T-helper 9 cell (primary cell): ENCODE results near the gene PPP6R2.
"Not testable (repeated sequence)": the region's sequence is repeated elsewhere in the genome, so short reads cannot be mapped to it uniquely, and the experiment has no call there.

Experiments
- DNase-seq: peaks from one replicate; pipeline ENCODE4 v3.0.0-alpha.2; 2020

Gene PPP6R2

DNA sequence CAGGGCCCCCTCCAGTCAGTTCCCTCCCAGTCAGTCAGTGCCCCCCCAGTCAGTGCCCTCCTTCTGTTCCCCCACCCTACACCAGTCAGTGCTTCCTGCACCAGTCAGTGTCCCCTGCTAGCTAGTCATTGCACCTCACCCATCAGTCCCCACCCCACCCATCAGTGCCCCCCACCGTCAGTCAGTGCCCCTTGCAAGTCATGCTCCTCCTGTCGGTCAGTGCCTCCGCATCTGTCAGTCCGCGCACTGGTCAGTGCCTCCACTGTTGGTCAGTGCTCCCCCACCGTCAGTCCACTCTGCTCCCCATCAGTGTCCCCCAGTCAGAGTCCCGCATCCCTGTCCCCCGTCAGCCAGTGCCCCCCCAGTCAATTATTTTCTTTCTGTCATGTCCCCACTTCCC, 3.3 kb downstream of the PPP6R2 start:
- DNase-seq: no peak

- DNase-seq: no peak
Observed at GRCh38 chr22:50347157-50347556, 4.0 kb downstream of the PPP6R2 start.

GRCh38 chr22:50348058-50348457, 4.9 kb downstream of the PPP6R2 start:
- no peak for DNase-seq

GRCh38 chr22:50356186-50356585, 13.1 kb downstream of the PPP6R2 start:
- no peak for DNase-seq

DNA sequence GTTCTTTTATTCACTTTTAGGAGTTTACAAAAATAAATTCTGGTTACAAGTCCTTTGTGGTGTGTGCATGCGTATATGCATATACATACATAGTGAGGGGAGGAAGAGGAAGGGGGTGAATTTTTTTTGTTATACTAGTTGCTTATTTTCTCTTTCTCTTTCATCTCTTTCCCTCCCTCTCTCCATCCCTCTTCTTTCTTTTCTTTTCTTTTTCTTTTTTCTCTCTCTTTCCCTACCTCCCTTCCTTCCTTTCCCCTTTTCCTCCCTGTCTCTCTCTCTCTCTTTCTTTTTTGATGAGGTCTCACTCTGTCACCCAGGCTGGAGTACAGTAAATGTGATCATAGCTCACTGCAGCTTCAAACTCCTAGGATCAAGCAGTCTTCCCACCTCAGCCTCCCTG, 14.1 kb downstream of the PPP6R2 start:
- DNase-seq: no peak

- DNase-seq: no peak
Observed at GRCh38 chr22:50357756-50358155, 14.6 kb downstream of the PPP6R2 start.

GRCh38 chr22:50360578-50360977, 17.5 kb downstream of the PPP6R2 start:
- no peak for DNase-seq

- no peak for DNase-seq
Observed at GRCh38 chr22:50361222-50361621, 18.1 kb downstream of the PPP6R2 start.

- DNase-seq: no peak
Observed at GRCh38 chr22:50361688-50362087, 18.6 kb downstream of the PPP6R2 start.

DNA sequence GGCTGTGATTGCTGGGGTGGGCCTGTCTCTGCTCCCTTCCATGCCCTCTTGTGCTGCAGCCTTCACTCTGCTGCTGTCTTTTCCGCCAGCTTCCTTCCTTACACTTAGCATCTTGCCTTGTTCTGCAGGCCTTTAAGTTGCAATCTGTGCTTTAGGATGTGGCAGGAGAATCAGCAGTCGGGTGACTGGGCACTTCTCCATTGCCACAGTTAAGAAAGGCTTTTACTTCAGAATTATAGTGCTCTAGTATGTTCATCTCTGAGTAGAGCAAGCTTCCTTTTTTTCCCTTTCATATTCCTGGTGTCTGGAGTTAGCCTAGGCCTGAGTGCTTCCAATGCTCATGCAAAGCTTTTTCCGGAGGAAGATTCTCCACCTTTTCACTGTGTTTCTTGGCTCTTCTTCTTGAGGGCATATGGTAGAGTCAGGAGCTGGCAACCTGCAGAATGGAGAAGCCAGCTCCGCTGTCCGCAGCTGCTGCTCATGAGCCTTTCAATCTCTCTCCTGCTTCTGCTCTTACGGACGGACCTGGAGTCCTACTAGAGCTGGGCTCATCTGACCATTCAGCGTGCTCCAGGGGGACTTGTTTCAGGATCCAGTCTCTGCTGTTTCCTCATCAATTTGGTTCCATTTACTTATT, 20.2 kb downstream of the PPP6R2 start:
- DNase-seq: no peak

DNA sequence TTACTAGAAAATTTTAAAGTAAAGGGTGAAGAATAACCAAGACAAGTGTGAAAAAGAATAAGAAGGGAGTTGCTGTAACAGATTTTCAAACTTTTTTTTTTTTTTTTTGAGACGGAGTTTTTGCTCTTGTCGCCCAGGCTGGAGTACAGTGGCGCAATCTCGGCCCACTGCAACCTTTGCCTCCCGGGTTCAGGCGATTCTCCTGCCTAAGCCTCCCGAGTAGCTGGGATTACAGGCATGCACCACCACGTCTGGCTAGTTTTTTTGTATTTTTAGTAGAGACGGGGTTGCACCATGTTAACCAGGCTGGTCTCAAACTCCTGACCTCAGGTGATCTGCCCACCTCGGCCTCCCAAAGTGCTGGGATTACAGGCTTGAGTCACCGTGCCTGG, 20.7 kb downstream of the PPP6R2 start:
- not testable (repeated sequence) for DNase-seq

- DNase-seq: no peak
Observed at GRCh38 chr22:50367778-50368500, 24.8 kb downstream of the PPP6R2 start.

DNA sequence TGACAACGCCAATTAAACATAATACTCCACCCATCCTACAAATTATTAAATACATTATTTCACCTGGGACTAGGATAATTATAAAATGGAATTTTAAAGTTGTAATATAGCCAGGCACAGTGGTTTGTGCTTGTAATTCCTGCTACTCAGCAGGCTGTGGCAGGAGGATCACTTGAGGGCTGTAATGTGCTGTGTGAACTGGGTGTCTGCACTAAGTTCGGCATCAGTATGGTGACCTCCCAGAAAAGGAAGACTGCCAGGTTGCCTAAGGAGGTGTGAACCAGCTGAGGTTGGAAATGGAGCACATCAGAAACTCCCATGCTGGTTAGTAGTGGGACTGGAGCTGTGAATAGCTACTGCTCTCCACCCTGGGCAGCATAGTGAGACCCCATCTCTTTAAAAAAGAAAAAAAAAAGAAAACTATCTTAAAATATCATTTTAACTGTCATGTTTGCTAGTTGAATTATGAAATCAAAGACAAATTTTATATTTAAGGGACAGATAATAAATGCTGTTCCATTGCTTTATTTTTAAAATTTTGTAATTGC, 28.0 kb downstream of the PPP6R2 start:
- DNase-seq: no peak

GRCh38 chr22:50376085-50376651, 33.0 kb downstream of the PPP6R2 start:
- DNase-seq: no peak

- not testable (repeated sequence) for DNase-seq
Observed at GRCh38 chr22:50381021-50381555, 38.0 kb downstream of the PPP6R2 start.

- DNase-seq: no peak
Observed at GRCh38 chr22:50396751-50397370, 53.7 kb downstream of the PPP6R2 start.

GRCh38 chr22:50397371-50398060, 54.4 kb downstream of the PPP6R2 start:
- not testable (repeated sequence) for DNase-seq

- DNase-seq: no peak
Observed at GRCh38 chr22:50398831-50399648, 55.9 kb downstream of the PPP6R2 start.

- no peak for DNase-seq
Observed at GRCh38 chr22:50399751-50400331, 56.7 kb downstream of the PPP6R2 start.

DNA sequence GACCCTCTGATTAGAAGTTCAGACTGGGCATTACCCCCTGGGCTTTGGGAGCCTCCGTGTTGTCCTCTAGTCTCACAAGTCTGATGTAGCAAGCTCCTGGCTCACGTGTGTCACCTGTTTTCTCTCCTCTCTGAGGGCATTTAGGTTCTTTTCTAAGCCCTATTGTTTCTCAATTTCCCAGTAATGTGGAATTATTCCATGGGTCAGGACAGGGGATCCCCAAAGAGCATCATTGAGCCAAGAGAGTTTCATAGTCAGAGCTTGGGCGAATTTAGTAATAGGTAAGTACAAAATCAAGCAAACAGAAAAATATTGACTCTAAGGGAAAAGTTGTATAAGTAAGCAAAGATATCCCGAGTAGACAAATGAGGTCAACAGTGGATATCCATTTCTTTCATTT, 57.3 kb downstream of the PPP6R2 start:
- DNase-seq: no peak

DNA sequence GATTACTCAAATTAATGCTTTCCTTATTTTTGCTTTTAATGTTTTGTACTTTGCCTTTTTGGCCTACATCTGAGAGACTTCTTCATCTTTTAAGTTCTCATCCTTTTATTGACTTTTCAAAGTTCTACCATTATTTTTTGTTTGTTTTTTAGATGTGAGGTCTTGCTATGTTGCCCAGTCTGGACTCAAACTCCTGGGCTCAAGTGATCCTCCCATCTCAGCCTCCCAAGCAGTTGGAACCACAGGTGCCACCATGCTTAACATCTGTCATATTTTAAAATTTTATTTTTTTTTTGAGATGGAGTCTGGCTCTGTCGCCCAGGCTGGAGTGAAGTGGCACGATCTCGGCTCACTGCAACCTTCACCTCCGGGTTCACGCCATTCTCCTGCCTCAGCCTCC, 57.8 kb downstream of the PPP6R2 start:
- no peak for DNase-seq
